SK-N-SH treated with all-trans-retinoic acid at 6 μM for 48 hours (cell line): ENCODE results near the gene NOTCH2.
A peak's percentile ranks its signal among the peaks of the same experiment; 100 is the strongest.

Experiments
- ATAC-seq: fragments of 200-7000 bp; cut with Tn5 transposase; 3 replicates; pipeline ENCODE4 v1.9.1; 2020; ENCODE audit warnings: mild to moderate bottlenecking, moderate library complexity
- ARNTL ChIP-seq: fragments of 450-650 bp; formaldehyde crosslinking; IDR thresholded peaks from 2 replicates; pipeline ENCODE4 v1.5.0; 2020; ENCODE audit warnings: low read depth, mild to moderate bottlenecking, moderate library complexity, borderline replicate concordance
- CREB5 ChIP-seq: fragments of 250-450 bp; sonication (Bioruptor Pico); IDR thresholded peaks from 2 replicates; pipeline ENCODE4 v1.5.1; 2020; ENCODE audit warnings: low read depth, mild to moderate bottlenecking, moderate library complexity
- CSRNP3 ChIP-seq: fragments of 250-450 bp; sonication (Bioruptor Pico); IDR thresholded peaks from 2 replicates; pipeline ENCODE4 v1.5.1; 2021; ENCODE audit warnings: mild to moderate bottlenecking, moderate library complexity
- GLIS3 ChIP-seq: fragments of 250-450 bp; sonication (Bioruptor Pico); IDR thresholded peaks from 2 replicates; pipeline ENCODE4 v1.5.0; 2020; ENCODE audit warnings: mild to moderate bottlenecking, moderate library complexity
- OSR1 ChIP-seq: fragments of 250-450 bp; sonication (Bioruptor Pico); IDR thresholded peaks from 2 replicates; pipeline ENCODE4 v1.8.0; 2022; ENCODE audit warnings: moderate library complexity, mild to moderate bottlenecking, inconsistent platforms
- PATZ1 ChIP-seq: fragments of 250-450 bp; sonication (Bioruptor Pico); IDR thresholded peaks from 2 replicates; pipeline ENCODE4 v1.8.0; 2020; ENCODE audit warnings: mild to moderate bottlenecking, moderate library complexity, borderline replicate concordance
- POU6F1 ChIP-seq: fragments of 250-450 bp; sonication (Bioruptor Pico); IDR thresholded peaks from 2 replicates; pipeline ENCODE4 v1.8.0; 2021; ENCODE audit warnings: low read depth, mild to moderate bottlenecking, moderate library complexity, borderline replicate concordance
- RARB ChIP-seq: fragments of 250-450 bp; sonication (Bioruptor Pico); IDR thresholded peaks from 2 replicates; pipeline ENCODE4 v1.8.0; 2021; ENCODE audit warnings: mild to moderate bottlenecking, moderate library complexity
- SNAI2 ChIP-seq: fragments of 250-450 bp; sonication (Bioruptor Pico); IDR thresholded peaks from 2 replicates; pipeline ENCODE4 v1.5.0; 2020; ENCODE audit warnings: mild to moderate bottlenecking, moderate library complexity
- TCF4 ChIP-seq: fragments of 250-450 bp; sonication (Bioruptor Pico); IDR thresholded peaks from 2 replicates; pipeline ENCODE4 v1.8.0; 2021; ENCODE audit warnings: mild to moderate bottlenecking, moderate library complexity, borderline replicate concordance
- TOX ChIP-seq: fragments of 250-450 bp; sonication (Bioruptor Pico); IDR thresholded peaks from 2 replicates; pipeline ENCODE4 v1.8.0; 2021; ENCODE audit warnings: mild to moderate bottlenecking, moderate library complexity, borderline replicate concordance
- TSHZ2 ChIP-seq: fragments of 250-450 bp; sonication (Bioruptor Pico); IDR thresholded peaks from 2 replicates; pipeline ENCODE4 v1.5.0; 2020; ENCODE audit warnings: mild to moderate bottlenecking, moderate library complexity
- ZC3H10 ChIP-seq: fragments of 250-450 bp; sonication (Bioruptor Pico); IDR thresholded peaks from 2 replicates; pipeline ENCODE4 v1.5.1; 2021; ENCODE audit warnings: mild to moderate bottlenecking, moderate library complexity
- ZFP3 ChIP-seq: fragments of 250-450 bp; sonication (Bioruptor Pico); IDR thresholded peaks from 2 replicates; pipeline ENCODE4 v1.5.0; 2020; ENCODE audit warnings: mild to moderate bottlenecking, moderate library complexity
- ZFP30 ChIP-seq: fragments of 450-650 bp; formaldehyde crosslinking; IDR thresholded peaks from 2 replicates; pipeline ENCODE4 v1.5.0; 2022; ENCODE audit warnings: mild to moderate bottlenecking, moderate library complexity
- ZNF565 ChIP-seq: fragments of 450-650 bp; formaldehyde crosslinking; conservative IDR thresholded peaks from 2 replicates; pipeline ENCODE4 v1.5.0; 2020; ENCODE audit warnings: low read depth, mild to moderate bottlenecking, moderate library complexity
- ZNF70 ChIP-seq: fragments of 450-650 bp; formaldehyde crosslinking; IDR thresholded peaks from 2 replicates; pipeline ENCODE4 v1.5.0; 2020; ENCODE audit warnings: mild to moderate bottlenecking, moderate library complexity
- ZNF8 ChIP-seq: fragments of 450-650 bp; formaldehyde crosslinking; IDR thresholded peaks from 2 replicates; pipeline ENCODE4 v1.5.0; 2020; ENCODE audit warnings: mild to moderate bottlenecking, moderate library complexity

Gene NOTCH2

GRCh38 chr1:119891386-119891785, 178.1 kb downstream of the NOTCH2 start (continued):
- no peak for TF ChIP-seq GLIS3
- no peak for TF ChIP-seq RARB (CRISPR knock-in tag)
- TF ChIP-seq ARNTL (CRISPR knock-in tag): no peak
- no peak for TF ChIP-seq ZNF565 (CRISPR knock-in tag)
- TF ChIP-seq TCF4: no peak
- no peak for TF ChIP-seq CREB5 (CRISPR knock-in tag)
- no peak for TF ChIP-seq CSRNP3
- TF ChIP-seq SNAI2: no peak

- TF ChIP-seq ZNF70 (CRISPR knock-in tag) (no peak), ZFP30 (CRISPR knock-in tag) (peak; percentile 63)
- ATAC-seq: no peak
Measured at GRCh38 chr1:119888476-119888875, 181.0 kb downstream of the NOTCH2 start.

- no peak for TF ChIP-seq OSR1 (CRISPR knock-in tag)
- TF ChIP-seq TSHZ2 (CRISPR knock-in tag): no peak
- no peak for TF ChIP-seq POU6F1 (CRISPR knock-in tag)
- TF ChIP-seq CSRNP3: no peak
- TF ChIP-seq GLIS3: no peak
- TF ChIP-seq ZFP3: no peak
- no peak for TF ChIP-seq CREB5 (CRISPR knock-in tag)
- TF ChIP-seq ZC3H10 (CRISPR knock-in tag): no peak
- TF ChIP-seq ZNF8 (CRISPR knock-in tag): no peak
- no peak for TF ChIP-seq TCF4
- no peak for ATAC-seq
Measured at GRCh38 chr1:119887427-119887826, 182.0 kb downstream of the NOTCH2 start.

GRCh38 chr1:119885903-119886783, 183.3 kb downstream of the NOTCH2 start:
- TF ChIP-seq RARB (CRISPR knock-in tag) (no peak), TOX (CRISPR knock-in tag) (no peak), PATZ1 (CRISPR knock-in tag) (no peak)
- ATAC-seq: peak; percentile 88
